Stimulated activated CD4-positive, alpha-beta T cell treated with anti-CD3 and anti-CD28 coated beads, Interleukin-1b, Interleukin-23, amount 100 ng/mL, for 48 hours (primary cell): Measurements from ENCODE around the gene STAC3.

Experiments used
- DNase-seq: peaks from one replicate; pipeline ENCODE4 v3.0.0-alpha.2; 2020

Gene STAC3

GRCh38 chr12:57210461-57210860 lies 40.5 kb downstream of the STAC3 start:
- DNase-seq: no peak

- no peak for DNase-seq
Observed at GRCh38 chr12:57209916-57210315, 41.1 kb downstream of the STAC3 start.

- no peak for DNase-seq
Observed at GRCh38 chr12:57208631-57209282, 42.2 kb downstream of the STAC3 start.

DNA sequence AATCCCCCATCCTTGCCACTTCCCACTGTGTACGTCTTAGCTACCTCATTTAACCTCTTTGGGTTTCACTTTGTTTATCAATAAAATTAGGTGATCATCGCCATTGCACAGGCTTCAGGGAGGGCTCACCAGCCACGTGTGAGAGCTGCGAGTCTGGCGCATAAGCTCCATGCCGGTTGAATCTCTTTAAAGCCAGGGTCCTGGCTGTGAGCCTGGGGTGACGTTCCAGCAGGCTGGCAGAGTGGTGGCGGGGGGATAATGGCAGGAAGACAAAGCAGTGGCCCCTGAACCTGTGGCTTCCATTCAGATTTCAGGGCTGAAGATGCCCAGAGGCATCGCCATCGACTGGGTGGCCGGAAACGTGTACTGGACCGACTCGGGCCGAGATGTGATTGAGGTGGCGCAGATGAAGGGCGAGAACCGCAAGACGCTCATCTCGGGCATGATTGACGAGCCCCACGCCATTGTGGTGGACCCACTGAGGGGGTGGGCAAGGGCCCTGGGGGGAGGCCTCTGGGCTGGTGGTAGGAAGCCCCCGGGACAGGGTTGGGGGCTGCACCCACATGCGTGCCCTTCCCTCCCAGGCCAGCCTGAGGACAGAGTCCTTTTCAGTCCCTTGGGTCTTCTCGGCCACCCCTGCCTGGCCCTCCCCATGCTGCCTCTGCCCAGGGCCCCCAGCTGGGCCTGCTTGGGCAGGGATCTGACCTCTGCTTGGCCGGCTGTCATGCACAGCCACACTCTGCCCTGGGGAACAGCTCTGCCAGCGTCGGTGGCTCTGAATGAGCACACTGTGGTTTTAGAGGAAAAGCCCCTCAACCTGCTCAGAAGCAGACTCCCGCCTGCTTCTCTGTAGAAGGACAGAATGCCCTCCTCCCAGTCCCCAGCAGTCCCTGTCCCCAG lies 43.0 kb downstream of the STAC3 start:
- DNase-seq: no peak

- DNase-seq: no peak
Observed at GRCh38 chr12:57205931-57206330, 45.1 kb downstream of the STAC3 start.

DNA sequence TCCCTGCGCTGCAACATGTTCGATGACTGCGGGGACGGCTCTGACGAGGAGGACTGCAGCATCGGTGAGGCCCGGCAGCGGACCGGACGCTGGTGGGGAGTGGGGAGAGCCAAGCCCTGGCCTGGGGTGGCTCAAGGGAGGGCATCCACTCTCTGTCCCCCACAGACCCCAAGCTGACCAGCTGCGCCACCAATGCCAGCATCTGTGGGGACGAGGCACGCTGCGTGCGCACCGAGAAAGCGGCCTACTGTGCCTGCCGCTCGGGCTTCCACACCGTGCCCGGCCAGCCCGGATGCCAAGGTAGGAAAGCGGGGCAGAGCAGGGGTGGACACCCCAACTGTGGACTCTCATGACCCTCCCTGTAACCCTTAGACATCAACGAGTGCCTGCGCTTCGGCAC lies 45.8 kb downstream of the STAC3 start:
- no peak for DNase-seq

- no peak for DNase-seq
Observed at GRCh38 chr12:57204454-57204853, 46.5 kb downstream of the STAC3 start.

- DNase-seq: no peak
Observed at GRCh38 chr12:57203791-57204190, 47.2 kb downstream of the STAC3 start.

DNA sequence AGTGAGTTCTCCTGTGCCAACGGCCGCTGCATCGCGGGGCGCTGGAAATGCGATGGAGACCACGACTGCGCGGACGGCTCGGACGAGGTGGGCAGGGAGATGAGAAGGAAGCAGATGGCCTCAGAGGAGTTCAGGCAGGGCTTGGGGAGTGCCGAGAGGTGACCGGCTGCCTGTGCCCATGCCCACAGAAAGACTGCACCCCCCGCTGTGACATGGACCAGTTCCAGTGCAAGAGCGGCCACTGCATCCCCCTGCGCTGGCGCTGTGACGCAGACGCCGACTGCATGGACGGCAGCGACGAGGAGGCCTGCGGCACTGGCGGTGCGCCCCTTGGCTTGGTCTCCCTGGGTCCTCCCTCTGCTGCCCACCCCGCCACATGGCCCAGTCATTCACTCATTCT lies 47.8 kb downstream of the STAC3 start:
- no peak for DNase-seq

DNA sequence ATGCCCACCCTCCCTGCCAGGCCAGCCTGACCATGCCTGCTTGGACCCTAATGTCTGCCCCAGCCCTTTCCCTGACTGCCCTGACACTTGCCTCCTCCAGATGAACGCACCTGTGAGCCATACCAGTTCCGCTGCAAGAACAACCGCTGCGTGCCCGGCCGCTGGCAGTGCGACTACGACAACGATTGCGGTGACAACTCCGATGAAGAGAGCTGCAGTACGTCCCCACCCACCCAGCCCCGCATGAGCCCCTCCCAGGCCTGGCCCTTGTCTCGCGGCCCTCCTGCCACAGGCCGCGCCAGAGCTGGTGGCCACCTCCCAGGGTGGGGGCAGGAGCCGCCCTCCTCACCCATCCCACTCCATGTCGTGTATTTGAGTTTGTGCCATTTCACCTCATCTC lies 48.7 kb downstream of the STAC3 start:
- DNase-seq: no peak

GRCh38 chr12:57201631-57202030 lies 49.4 kb downstream of the STAC3 start:
- no peak for DNase-seq

DNA sequence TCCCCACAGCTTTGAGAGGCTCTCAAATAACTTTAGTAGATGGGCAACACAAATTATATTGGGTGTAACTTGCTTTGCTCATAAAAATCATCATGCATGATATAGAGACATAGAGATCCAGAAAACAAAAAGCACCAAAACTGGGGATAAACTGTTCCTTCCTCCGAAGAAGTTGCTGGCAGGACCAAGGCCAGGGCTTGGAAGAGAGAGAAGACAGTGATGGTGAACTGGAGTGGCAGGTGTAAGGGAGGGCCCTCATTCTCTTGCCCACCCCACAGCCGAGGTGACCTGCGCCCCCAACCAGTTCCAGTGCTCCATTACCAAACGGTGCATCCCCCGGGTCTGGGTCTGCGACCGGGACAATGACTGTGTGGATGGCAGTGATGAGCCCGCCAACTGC lies 49.8 kb downstream of the STAC3 start:
- no peak for DNase-seq

- no peak for DNase-seq
Observed at GRCh38 chr12:57200497-57200896, 50.5 kb downstream of the STAC3 start.

DNA sequence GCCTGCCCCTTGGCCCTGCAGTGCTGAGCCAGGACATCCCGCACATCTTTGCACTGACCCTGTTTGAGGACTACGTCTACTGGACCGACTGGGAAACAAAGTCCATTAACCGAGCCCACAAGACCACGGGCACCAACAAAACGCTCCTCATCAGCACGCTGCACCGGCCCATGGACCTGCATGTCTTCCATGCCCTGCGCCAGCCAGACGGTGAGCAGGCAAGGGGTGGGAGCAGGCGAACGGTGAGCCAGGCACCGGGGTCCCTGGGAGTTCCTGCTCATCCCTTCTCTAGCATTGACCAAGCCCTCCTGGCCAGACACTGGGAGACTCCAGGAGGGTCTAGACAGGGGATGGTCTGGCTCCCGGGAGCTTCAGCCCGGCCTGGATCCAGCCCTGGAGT lies 51.8 kb downstream of the STAC3 start:
- DNase-seq: no peak

DNA sequence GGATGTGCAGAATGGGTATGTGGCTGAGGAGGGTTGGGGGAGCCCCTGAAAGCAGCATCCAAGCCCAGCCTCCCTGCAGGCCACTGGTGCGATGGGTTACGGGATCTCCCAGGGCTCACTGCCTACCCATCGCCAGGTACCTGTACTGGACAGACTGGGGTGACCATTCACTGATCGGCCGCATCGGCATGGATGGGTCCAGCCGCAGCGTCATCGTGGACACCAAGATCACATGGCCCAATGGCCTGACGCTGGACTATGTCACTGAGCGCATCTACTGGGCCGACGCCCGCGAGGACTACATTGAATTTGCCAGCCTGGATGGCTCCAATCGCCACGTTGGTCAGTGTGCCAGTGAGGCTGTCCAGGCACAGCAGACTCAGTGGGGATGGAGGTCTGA lies 52.7 kb downstream of the STAC3 start:
- DNase-seq: no peak

GRCh38 chr12:57196956-57197355 lies 54.0 kb downstream of the STAC3 start:
- DNase-seq: no peak

DNA sequence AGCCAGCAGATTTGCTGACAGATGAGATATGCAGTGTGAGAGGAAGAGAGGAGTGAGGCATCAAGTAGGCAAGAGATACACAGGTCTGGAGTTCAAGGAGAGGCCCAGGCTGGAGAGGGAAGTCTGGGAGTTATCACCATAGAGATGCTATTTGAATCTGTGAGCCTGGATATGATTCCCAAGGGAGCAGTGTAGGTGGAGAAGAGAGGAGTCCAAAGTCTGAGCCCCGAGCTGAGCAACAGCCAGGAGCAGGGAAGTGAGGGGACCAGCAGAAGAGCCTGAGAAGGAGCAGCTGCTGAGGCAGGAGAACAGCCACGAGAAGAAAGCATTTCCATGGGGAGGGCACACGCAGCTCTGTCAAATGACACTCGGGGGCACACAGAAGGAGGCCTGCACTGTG lies 54.5 kb downstream of the STAC3 start:
- DNase-seq: no peak

DNA sequence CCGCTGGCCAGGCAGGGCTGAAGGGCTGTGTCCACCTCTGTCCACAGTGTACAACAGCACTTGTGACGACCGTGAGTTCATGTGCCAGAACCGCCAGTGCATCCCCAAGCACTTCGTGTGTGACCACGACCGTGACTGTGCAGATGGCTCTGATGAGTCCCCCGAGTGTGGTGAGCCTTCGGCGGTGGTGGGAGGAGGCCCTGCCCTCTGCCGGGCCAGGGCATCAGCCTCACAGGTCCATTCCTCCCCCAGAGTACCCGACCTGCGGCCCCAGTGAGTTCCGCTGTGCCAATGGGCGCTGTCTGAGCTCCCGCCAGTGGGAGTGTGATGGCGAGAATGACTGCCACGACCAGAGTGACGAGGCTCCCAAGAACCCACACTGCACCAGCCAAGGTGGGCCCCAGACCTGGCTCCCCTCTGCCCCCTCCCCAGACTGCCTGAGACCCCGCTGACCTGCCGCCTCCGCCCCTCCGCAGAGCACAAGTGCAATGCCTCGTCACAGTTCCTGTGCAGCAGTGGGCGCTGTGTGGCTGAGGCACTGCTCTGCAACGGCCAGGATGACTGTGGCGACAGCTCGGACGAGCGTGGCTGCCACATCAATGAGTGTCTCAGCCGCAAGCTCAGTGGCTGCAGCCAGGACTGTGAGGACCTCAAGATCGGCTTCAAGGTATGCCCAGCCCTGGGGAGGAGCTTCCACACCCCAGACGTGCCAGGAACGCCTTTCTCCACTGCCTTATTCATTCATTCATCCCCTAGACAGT lies 55.2 kb downstream of the STAC3 start:
- no peak for DNase-seq

- no peak for DNase-seq
Observed at GRCh38 chr12:57195186-57195585, 55.8 kb downstream of the STAC3 start.

- DNase-seq: no peak
Observed at GRCh38 chr12:57194253-57194652, 56.7 kb downstream of the STAC3 start.

DNA sequence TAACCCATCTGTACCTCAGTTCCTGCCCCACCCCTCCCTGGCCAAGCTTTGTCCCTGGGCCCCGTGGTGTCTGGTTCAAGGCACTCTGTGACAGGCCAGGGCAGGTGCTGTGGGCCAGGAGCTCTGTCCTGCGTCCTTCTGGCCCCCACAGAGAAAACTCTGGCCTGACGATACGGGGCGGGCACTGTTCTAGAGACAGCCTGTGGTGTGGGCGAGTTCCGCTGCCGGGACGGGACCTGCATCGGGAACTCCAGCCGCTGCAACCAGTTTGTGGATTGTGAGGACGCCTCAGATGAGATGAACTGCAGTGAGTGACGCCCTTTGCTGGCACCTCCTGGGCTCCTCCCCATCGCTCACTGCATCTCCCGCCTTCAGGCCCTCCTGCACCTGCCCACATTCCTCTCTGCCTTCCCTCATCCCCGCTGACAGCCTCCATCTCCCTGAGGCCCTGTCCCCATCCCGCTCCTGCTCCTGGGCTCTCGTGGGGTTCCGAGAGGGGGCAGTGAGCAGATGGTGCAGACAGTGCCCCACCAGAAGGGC lies 57.2 kb downstream of the STAC3 start:
- DNase-seq: no peak
